ENCODE results near the gene APBA1.

Gene APBA1

GRCh38 chr9:69519470-69520240 is 152.5 kb downstream of the APBA1 start:
- DNase-seq (ENCODE audit: low spot score), result peak; percentile 25

- DNase-seq (ENCODE audit: low spot score), result no peak
These were observed 155.5 kb downstream of the APBA1 start for GRCh38 chr9:69516353-69517322.

- no peak for DNase-seq (ENCODE audit: low spot score)
These were observed 156.4 kb downstream of the APBA1 start for GRCh38 chr9:69515810-69516209.

- no peak for DNase-seq (ENCODE audit: low spot score)
These were observed 158.9 kb downstream of the APBA1 start for GRCh38 chr9:69513141-69513820.

- DNase-seq (ENCODE audit: low spot score), result no peak
These were observed 168.1 kb downstream of the APBA1 start for GRCh38 chr9:69504058-69504457.

- DNase-seq (ENCODE audit: low spot score), result peak; percentile 37
These were observed 169.4 kb downstream of the APBA1 start for GRCh38 chr9:69502671-69503301.

- DNase-seq (ENCODE audit: low spot score), result no peak
These were observed 171.3 kb downstream of the APBA1 start for GRCh38 chr9:69500896-69501295.

GRCh38 chr9:69499959-69500358 is 172.2 kb downstream of the APBA1 start:
- DNase-seq (ENCODE audit: low spot score), result no peak

GRCh38 chr9:69499407-69499806 is 172.8 kb downstream of the APBA1 start:
- no peak for DNase-seq (ENCODE audit: low spot score)

- no peak for DNase-seq (ENCODE audit: low spot score)
These were observed 173.7 kb downstream of the APBA1 start for GRCh38 chr9:69498470-69498869.

GRCh38 chr9:69497816-69498215 is 174.4 kb downstream of the APBA1 start:
- DNase-seq (ENCODE audit: low spot score), result no peak

GRCh38 chr9:69496846-69497450 is 175.2 kb downstream of the APBA1 start:
- DNase-seq (ENCODE audit: low spot score), result peak; percentile 56

GRCh38 chr9:69495296-69495695 is 176.9 kb downstream of the APBA1 start:
- DNase-seq (ENCODE audit: low spot score), result no peak

- DNase-seq (ENCODE audit: low spot score), result no peak
These were observed 177.4 kb downstream of the APBA1 start for GRCh38 chr9:69494763-69495162.

- DNase-seq (ENCODE audit: low spot score), result no peak
These were observed 178.0 kb downstream of the APBA1 start for GRCh38 chr9:69494208-69494607.

GRCh38 chr9:69486498-69486897 is 185.7 kb downstream of the APBA1 start:
- DNase-seq (ENCODE audit: low spot score), result no peak

GRCh38 chr9:69485466-69485865 is 186.7 kb downstream of the APBA1 start:
- DNase-seq (ENCODE audit: low spot score), result no peak

GRCh38 chr9:69483886-69484422 is 188.2 kb downstream of the APBA1 start:
- no peak for DNase-seq (ENCODE audit: low spot score)

- no peak for DNase-seq (ENCODE audit: low spot score)
These were observed 195.4 kb downstream of the APBA1 start for GRCh38 chr9:69476797-69477196.

GRCh38 chr9:69476016-69476415 is 196.2 kb downstream of the APBA1 start:
- peak; percentile 8 for DNase-seq (ENCODE audit: low spot score)

- DNase-seq (ENCODE audit: low spot score), result peak; percentile 22
These were observed 197.3 kb downstream of the APBA1 start for GRCh38 chr9:69474821-69475220.

All from activated CD4-positive, alpha-beta T cell treated with anti-CD3 and anti-CD28 coated beads, Interleukin-2, Interleukin-4, amounts not matched to agents 100 ng/mL and 50 ng/mL, durations not matched to agents 16 hours and 8 hours (primary cell).